Loucy (cell line): Measurements from ENCODE around the gene CPNE9.

Experiments
- CTCF ChIP-seq: fragments of 200-600 bp; sonication (generic); conservative IDR thresholded peaks from 2 replicates; pipeline ENCODE4 v1.5.1; 2014; ENCODE audit warnings: mild to moderate bottlenecking, antibody characterized with exemption, low read length
- EZH2phosphoT487 ChIP-seq: fragments of 200-600 bp; IDR thresholded peaks from 2 replicates; pipeline ENCODE4 v1.6.1; 2018; ENCODE audit warnings: antibody characterized with exemption, mild to moderate bottlenecking, moderate library complexity, borderline replicate concordance

- no peak for TF ChIP-seq CTCF
- no peak for TF ChIP-seq EZH2phosphoT487
Observed at GRCh38 chr3:9691636-9692035, 12.0 kb upstream of the CPNE9 start.
